T-cell (primary cell): ENCODE results near the gene EDN1. TPM values are rescaled to one million over a fixed set of nuclear protein-coding genes. Genes with fewer than 3 reads are reported as not detected.

Experiments used
- ATAC-seq, 4 experiments: fragments of 200-7000 bp in 3 of 4; fragments of 150-1000 bp in 1 of 4; cut with Tn5 transposase; replicated peaks in 1 of 4; 1 replicate in 3 of 4; 2 replicates in 1 of 4; pipeline ENCODE4 v1.10.0; 2021; ENCODE audit warnings: moderate library complexity in 3 of 4, mild to moderate bottlenecking in 2 of 4, moderate number of reproducible peaks in 1 of 4
- CTCF ChIA-PET, 2 donors: fragments of 300-600 bp; sonication (Branson Sonifier 250); formaldehyde crosslinking; loops; one replicate each; lab custom pipeline; 2022; ENCODE audit warnings: antibody characterized with exemption in 2 of 2; lab: Charles Lee
- POLR2A ChIA-PET, 2 donors: fragments of 300-600 bp; sonication (Branson Sonifier 250); formaldehyde crosslinking; loops; one replicate each; lab custom pipeline; 2022; ENCODE audit warnings: antibody characterized with exemption in 2 of 2; lab: Charles Lee
- DNase-seq, 35 experiments: peaks; one replicate each; pipeline versions ENCODE4 v3.0.0 to v3.0.0-alpha.2; 2013 to 2023
- H3K27ac ChIP-seq: one replicate; pipeline ENCODE4 v1.5.1; 2013; ENCODE audit warnings: low read length
- H3K27me3 ChIP-seq, 2 experiments: replicated peaks in 1 of 2; 1 replicate in 1 of 2; 2 replicates in 1 of 2; pipeline versions ENCODE4 v1.6.1 to v1.7.0; 2013; ENCODE audit warnings: low read length in 1 of 2, mixed read lengths in 1 of 2; ENCODE audit not compliant: control insufficient read depth in 2 of 2, insufficient read depth in 2 of 2; ENCODE audit errors: extremely low read depth in 1 of 2
- H3K36me3 ChIP-seq, 2 donors: 1 replicate in 1 of 2; 2 replicates in 1 of 2; pipeline versions ENCODE4 v1.6.1 to v1.7.0; 2013; ENCODE audit warnings: low read length in 1 of 2; ENCODE audit not compliant: control insufficient read depth in 2 of 2, insufficient read depth in 1 of 2; ENCODE audit errors: extremely low read depth in 1 of 2
- H3K4me1 ChIP-seq, 2 experiments: 1 replicate in 1 of 2; 2 replicates in 1 of 2; pipeline versions ENCODE4 v1.6.1 to v1.7.0; 2013; ENCODE audit warnings: low read length in 2 of 2, mixed read lengths in 1 of 2; ENCODE audit not compliant: insufficient read depth in 2 of 2, control insufficient read depth in 1 of 2; ENCODE audit errors: extremely low read depth in 1 of 2
- H3K4me3 ChIP-seq, 2 donors: 1 replicate in 1 of 2; 2 replicates in 1 of 2; pipeline versions ENCODE4 v1.5.1 to v1.7.0; 2013; ENCODE audit warnings: mild to moderate bottlenecking in 2 of 2, low read length in 1 of 2, moderate library complexity in 1 of 2; ENCODE audit not compliant: control insufficient read depth in 1 of 2; ENCODE audit errors: extremely low read depth in 1 of 2
- H3K9me3 ChIP-seq: 2 replicates; pipeline ENCODE4 v1.7.0; 2013
- H3K27ac Mint-ChIP-seq, 2 donors: one replicate each; pipeline ENCODE4 v1.8.0; 2020 to 2021; ENCODE audit warnings: mild to moderate bottlenecking in 2 of 2, mixed read lengths in 2 of 2
- H3K27me3 Mint-ChIP-seq, 2 donors: one replicate each; pipeline ENCODE4 v1.8.0; 2021 to 2022; ENCODE audit warnings: mixed read lengths in 2 of 2
- H3K36me3 Mint-ChIP-seq: one replicate; pipeline ENCODE4 v1.8.0; 2021; ENCODE audit warnings: mixed read lengths
- H3K4me1 Mint-ChIP-seq, 3 donors: one replicate each; pipeline ENCODE4 v1.8.0; 2020 to 2022; ENCODE audit warnings: mixed read lengths in 3 of 3, mild to moderate bottlenecking in 1 of 3
- H3K4me3 Mint-ChIP-seq, 3 donors: one replicate each; pipeline ENCODE4 v1.8.0; 2020 to 2022; ENCODE audit warnings: mild to moderate bottlenecking in 3 of 3, mixed read lengths in 3 of 3, moderate library complexity in 3 of 3
- H3K9me3 Mint-ChIP-seq, 3 donors: one replicate each; pipeline ENCODE4 v1.8.0; 2020 to 2022; ENCODE audit warnings: mixed read lengths in 3 of 3
- WGBS: methylation state at CpG from one replicate; pipeline ENCODE4 v1.1.5; 2013; ENCODE audit warnings: missing lambda C conversion rate; ENCODE audit not compliant: insufficient coverage; 5-methylcytosine and 5-hydroxymethylcytosine counted together
- total RNA-seq, 35 experiments: library from RNA in 6 of 35; stranded (reverse) in 6 of 35; fragments of 120-200 nt in 1 of 35; gene quantifications; one replicate each; pipeline versions ENCODE4 v1.2.1 to v1.2.4 and lab custom pipeline; 2013 to 2026

Gene EDN1
- total RNA-seq, 5 donors from 2014 or later (not counting 1 experiment from before 2014, with no cell fraction given), result 0.44 to 1.2 (median 0.79) TPM

DNA sequence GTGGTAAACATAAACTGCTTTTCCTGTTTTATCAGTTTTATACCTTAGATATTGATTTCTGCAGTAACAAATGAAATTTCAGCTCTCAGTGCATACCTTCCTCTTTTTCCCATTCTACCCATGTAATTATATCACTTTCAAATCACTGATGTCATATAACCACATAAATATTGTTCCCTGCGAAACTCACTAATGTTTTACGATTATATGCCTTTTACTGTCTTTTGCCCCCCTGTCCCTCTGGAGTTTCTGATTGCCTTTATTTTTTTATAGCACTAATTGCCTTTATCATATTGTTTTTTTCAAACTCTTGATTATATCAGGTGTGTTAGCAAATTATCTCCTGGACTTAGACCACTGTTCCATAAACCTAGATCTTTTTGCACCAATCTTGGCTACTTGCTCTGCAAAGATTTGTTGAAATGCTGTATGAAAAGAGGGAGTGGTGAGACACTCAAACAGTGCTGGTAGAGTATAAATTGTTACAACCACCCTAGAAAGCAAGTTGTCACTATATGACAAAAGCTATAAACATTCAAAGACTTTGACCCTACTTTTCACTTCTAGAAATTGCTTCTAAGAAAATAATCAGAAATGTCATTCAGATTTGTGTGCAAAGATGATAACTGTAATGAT lies 29.6 kb upstream of the EDN1 start:
- CTCF ChIA-PET, result no interaction called here
- no peaks in the 10 kb centered on the region for H3K9me3 ChIP-seq

DNA sequence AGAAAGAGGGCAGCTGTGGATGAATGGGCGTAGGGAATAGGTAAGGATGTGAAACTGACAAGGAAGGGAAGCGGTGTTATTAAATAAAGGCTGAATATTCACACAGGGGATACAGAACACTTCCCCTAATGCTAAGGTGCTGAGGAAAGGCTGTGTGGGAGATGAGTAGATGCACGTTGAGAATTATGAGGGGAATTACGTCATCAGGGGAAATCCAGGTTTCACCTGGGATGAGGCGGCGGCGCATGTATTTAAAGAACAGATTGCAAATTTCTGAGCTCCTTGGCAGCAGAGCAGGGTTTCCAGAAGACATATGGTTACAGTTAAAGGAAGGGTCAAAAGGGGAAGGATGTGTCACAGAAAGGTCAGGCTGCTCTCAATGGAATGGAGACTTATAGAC lies 28.7 kb upstream of the EDN1 start:
- DNase-seq, result no peak
- ChIA-PET CTCF (no interaction called here), POLR2A (no interaction called here)
- no peaks in the 10 kb centered on the region for H3K27me3 ChIP-seq
- no peak overlapping the region for H3K4me3 Mint-ChIP-seq
- no peak overlapping the region for H3K27ac Mint-ChIP-seq
- no peak overlapping the region for H3K27ac ChIP-seq
- H3K36me3 Mint-ChIP-seq, result no peaks in the 10 kb centered on the region
- ATAC-seq, result no peak
- 82% methylated on average over 6 of the region's 7 CpGs for WGBS
- no peaks in the 10 kb centered on the region for H3K36me3 ChIP-seq
- H3K27me3 Mint-ChIP-seq, result peaks cover 0 to 5% of the 10 kb centered on the region in 2 donors
- H3K4me1 Mint-ChIP-seq, result no peaks in the 10 kb centered on the region
- no peaks in the 10 kb centered on the region for H3K9me3 ChIP-seq
- no peaks in the 10 kb centered on the region for H3K4me1 ChIP-seq
- H3K9me3 Mint-ChIP-seq, result no peaks in the 10 kb centered on the region
- no peak overlapping the region for H3K4me3 ChIP-seq

More for the DNA sequence above, 29.6 kb upstream of the EDN1 start:
- H3K27ac Mint-ChIP-seq, result no peak overlapping the region
- no peaks in the 10 kb centered on the region for H3K9me3 Mint-ChIP-seq
- no peak for ATAC-seq
- POLR2A ChIA-PET, result no interaction called here
- no peaks in the 10 kb centered on the region for H3K36me3 Mint-ChIP-seq
- peaks cover 0 to 3% of the 10 kb centered on the region in 2 experiments for H3K27me3 ChIP-seq
- H3K4me3 Mint-ChIP-seq, result no peak overlapping the region
- DNase-seq, result no peak
- H3K27ac ChIP-seq, result no peak overlapping the region
- WGBS, result no CpG with 5 or more reads among the region's 2 CpGs
- H3K36me3 ChIP-seq, result no peaks in the 10 kb centered on the region
- peaks cover 0 to 7% of the 10 kb centered on the region in 2 donors for H3K27me3 Mint-ChIP-seq
- H3K4me1 Mint-ChIP-seq, result no peaks in the 10 kb centered on the region
- H3K4me1 ChIP-seq, result no peaks in the 10 kb centered on the region
- no peak overlapping the region for H3K4me3 ChIP-seq

DNA sequence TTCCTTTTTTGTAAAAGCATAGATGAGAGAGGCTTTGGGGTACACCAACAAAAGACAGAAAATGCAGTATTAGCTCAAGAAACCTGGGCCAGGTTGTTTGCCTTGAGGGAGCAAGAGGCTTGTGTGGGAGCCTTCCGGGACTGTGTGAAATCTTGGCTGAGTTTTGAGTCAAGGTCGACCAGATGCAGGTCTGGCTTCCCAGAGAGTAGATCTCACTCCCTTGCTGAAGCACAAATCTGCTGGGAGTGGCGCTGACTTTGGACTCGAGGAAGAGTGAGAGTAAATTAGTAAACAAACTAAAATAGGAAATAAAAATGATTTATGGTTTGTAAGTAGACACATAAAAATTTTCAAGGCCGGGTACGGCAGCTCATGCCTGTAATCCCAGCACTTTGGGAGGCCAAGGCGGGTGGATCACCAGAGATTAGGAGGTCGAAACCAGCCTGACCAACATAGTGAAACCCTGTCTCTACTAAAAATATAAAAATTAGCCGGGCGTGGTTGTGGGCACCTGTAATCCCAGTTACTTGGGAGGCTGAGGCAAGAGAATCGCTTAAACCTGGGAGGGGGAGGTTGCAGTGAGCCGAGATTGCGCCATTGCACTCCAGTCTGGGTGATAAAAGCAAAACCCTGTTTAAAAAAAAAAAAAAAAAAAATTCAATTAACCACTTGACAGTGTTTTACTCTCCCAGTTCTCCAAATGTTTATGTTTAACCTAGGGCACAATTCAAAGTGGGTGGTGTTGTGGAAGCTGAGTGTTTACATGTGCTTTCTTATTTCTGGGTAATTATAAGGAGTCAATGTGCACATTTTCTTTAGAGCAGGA lies 27.7 kb upstream of the EDN1 start:
- POLR2A ChIA-PET, result interaction anchor here (0.6 to 0.7 kb wide), 3 partner anchors 10 to 173 kb away, joined by 3 to 7 read pairs (median 3); no protein-coding TSS in a partner anchor
- ATAC-seq (no peak), DNase-seq (no peak)
- Histone ChIP-seq H3K27ac (no peak overlapping the region), H3K9me3 (no peaks in the 10 kb centered on the region), H3K4me3 (no peak overlapping the region), H3K36me3 (no peaks in the 10 kb centered on the region), H3K27me3 (no peaks in the 10 kb centered on the region), H3K4me1 (no peaks in the 10 kb centered on the region)
- Mint-ChIP-seq H3K4me3 (no peak overlapping the region), H3K36me3 (no peaks in the 10 kb centered on the region), H3K27me3 (peaks cover 0 to 3% of the 10 kb centered on the region in 2 donors), H3K9me3 (no peaks in the 10 kb centered on the region), H3K27ac (no peak overlapping the region), H3K4me1 (peaks cover 2 to 4% (median 2%) of the 10 kb centered on the region in 3 donors)
- WGBS, result 92% methylated on average over 5 of the region's 13 CpGs
- CTCF ChIA-PET, result interaction anchor here (0.6 kb wide), 2 partner anchors 24 to 1830 kb away, joined by 4 to 7 read pairs; no protein-coding TSS in a partner anchor

DNA sequence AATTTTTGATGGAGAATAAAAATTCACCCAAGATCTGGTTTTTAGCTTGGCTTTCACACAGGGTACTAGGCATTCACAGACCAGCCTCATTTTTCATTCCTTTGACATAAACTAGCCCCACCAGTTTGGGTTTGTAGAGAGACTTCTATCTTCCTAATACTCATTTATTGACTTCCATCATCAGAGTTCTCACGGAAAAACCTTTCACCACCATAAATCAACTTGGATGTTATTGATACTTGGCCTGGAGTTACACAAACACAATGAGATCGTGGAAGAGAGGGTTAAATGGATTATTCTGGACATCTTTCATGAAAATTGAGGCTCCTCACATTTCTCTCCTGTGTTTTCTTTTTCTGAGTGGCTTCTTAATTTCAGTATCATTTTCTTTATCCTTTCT lies 26.8 kb upstream of the EDN1 start:
- CTCF ChIA-PET, result interaction anchor here in 1 of 2 donors (0.9 kb wide), 1 partner anchor 607 kb away, joined by 3 read pairs; no protein-coding TSS in a partner anchor
- H3K4me1 ChIP-seq, result no peaks in the 10 kb centered on the region
- no CpG with 5 or more reads among the region's 2 CpGs for WGBS
- POLR2A ChIA-PET, result interaction anchor here in 1 of 2 donors (0.6 kb wide), 1 partner anchor 649 kb away, joined by 3 read pairs; no protein-coding TSS in a partner anchor
- DNase-seq, result no peak
- H3K9me3 ChIP-seq, result no peaks in the 10 kb centered on the region
- H3K4me1 Mint-ChIP-seq, result peaks cover 2 to 6% (median 4%) of the 10 kb centered on the region in 3 donors
- no peaks in the 10 kb centered on the region for H3K27me3 ChIP-seq
- H3K36me3 ChIP-seq, result no peaks in the 10 kb centered on the region
- H3K27ac ChIP-seq, result no peak overlapping the region
- H3K27me3 Mint-ChIP-seq, result no peaks in the 10 kb centered on the region
- H3K27ac Mint-ChIP-seq, result no peak overlapping the region
- no peaks in the 10 kb centered on the region for H3K36me3 Mint-ChIP-seq
- no peaks in the 10 kb centered on the region for H3K9me3 Mint-ChIP-seq
- H3K4me3 ChIP-seq, result no peak overlapping the region
- no peak overlapping the region for H3K4me3 Mint-ChIP-seq
- ATAC-seq, result no peak

DNA sequence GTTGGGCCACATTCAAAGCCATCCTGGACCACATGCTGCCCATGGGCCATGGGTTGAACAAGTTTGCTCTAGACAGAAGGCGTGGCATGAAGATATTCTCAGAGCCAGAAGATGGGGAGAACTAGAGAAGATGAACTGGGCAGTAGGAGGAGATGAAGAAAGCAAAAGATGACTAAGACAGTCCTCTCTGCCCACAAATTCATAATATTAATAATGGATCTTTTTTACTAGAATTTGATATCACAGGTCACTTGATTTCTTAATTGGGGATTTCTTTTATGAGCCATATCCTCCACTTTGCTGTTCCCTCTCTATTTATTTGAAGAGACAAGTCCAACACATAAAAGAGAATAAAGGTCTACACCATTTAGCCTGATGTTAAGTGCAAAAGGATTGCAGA lies 25.5 kb upstream of the EDN1 start:
- DNase-seq (no peak), ATAC-seq (no peak)
- H3K36me3 ChIP-seq, result no peaks in the 10 kb centered on the region
- H3K36me3 Mint-ChIP-seq, result no peaks in the 10 kb centered on the region
- H3K9me3 ChIP-seq, result no peaks in the 10 kb centered on the region
- H3K4me3 ChIP-seq, result no peak overlapping the region
- H3K27me3 ChIP-seq, result no peaks in the 10 kb centered on the region
- peaks cover 2 to 6% (median 4%) of the 10 kb centered on the region in 3 donors for H3K4me1 Mint-ChIP-seq
- H3K9me3 Mint-ChIP-seq, result no peaks in the 10 kb centered on the region
- no peak overlapping the region for H3K4me3 Mint-ChIP-seq
- 100% methylated on average over 1 of the region's 1 CpG for WGBS
- no peaks in the 10 kb centered on the region for H3K4me1 ChIP-seq
- no peak overlapping the region for H3K27ac Mint-ChIP-seq
- no peaks in the 10 kb centered on the region for H3K27me3 Mint-ChIP-seq
- ChIA-PET CTCF (no interaction called here), POLR2A (no interaction called here)
- no peak overlapping the region for H3K27ac ChIP-seq

DNA sequence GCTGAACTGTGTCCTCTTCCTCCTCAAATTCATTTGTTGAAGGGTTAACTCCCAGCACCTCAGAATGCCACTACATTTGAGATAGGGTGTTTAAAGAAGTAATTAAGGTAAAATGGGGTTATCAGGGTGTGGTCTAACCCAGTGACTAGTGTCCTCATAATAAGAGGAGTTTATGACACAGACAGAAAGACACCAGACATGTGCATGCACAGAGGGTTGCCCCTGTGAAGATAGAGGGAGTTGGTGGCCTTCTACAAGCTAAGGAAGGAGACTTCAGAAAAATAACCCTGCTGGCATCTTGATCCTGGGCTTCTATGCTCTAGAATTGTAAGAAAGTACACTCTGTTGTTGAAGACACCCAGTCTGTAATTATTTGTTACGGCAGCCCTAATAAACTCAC lies 24.9 kb upstream of the EDN1 start:
- H3K9me3 Mint-ChIP-seq, result no peaks in the 10 kb centered on the region
- H3K27ac ChIP-seq, result no peak overlapping the region
- no peaks in the 10 kb centered on the region for H3K9me3 ChIP-seq
- CTCF ChIA-PET, result no interaction called here
- no peak for DNase-seq
- no peak overlapping the region for H3K27ac Mint-ChIP-seq
- no peaks in the 10 kb centered on the region for H3K27me3 ChIP-seq
- POLR2A ChIA-PET, result no interaction called here
- ATAC-seq, result no peak
- no peaks in the 10 kb centered on the region for H3K36me3 ChIP-seq
- no peak overlapping the region for H3K4me3 Mint-ChIP-seq
- no peak overlapping the region for H3K4me3 ChIP-seq
- H3K4me1 ChIP-seq, result no peaks in the 10 kb centered on the region
- WGBS, result no CpG with 5 or more reads among the region's 1 CpG
- H3K4me1 Mint-ChIP-seq, result peaks cover 2 to 6% (median 4%) of the 10 kb centered on the region in 3 donors
- H3K36me3 Mint-ChIP-seq, result no peaks in the 10 kb centered on the region
- H3K27me3 Mint-ChIP-seq, result no peaks in the 10 kb centered on the region
